ACHN (cell line): ENCODE results near the gene MAS1.

Source experiments
- DNase-seq: peaks from one replicate; pipeline ENCODE4 v3.0.0-alpha.2; 2015
- in situ Hi-C: cut with HindIII; loops from 2 replicates; pipeline ENCODE4 v1.10.0; 2017; ENCODE audit warnings: low sequenced_read_pairs, low pct_ligation_motif_present, low pct_unique_long_range_greater_than_20kb

The MAS1 gene

GRCh38 chr6:159877256-159877808 is 13.5 kb upstream of the MAS1 start:
- in situ Hi-C loops = no loop called here
- DNase-seq = no peak

GRCh38 chr6:159878341-159878740 is 12.4 kb upstream of the MAS1 start:
- DNase-seq = no peak
- in situ Hi-C loops = no loop called here

- in situ Hi-C loops = no loop called here
- DNase-seq = no peak
Observed at GRCh38 chr6:159879856-159880255, 10.9 kb upstream of the MAS1 start.

DNA sequence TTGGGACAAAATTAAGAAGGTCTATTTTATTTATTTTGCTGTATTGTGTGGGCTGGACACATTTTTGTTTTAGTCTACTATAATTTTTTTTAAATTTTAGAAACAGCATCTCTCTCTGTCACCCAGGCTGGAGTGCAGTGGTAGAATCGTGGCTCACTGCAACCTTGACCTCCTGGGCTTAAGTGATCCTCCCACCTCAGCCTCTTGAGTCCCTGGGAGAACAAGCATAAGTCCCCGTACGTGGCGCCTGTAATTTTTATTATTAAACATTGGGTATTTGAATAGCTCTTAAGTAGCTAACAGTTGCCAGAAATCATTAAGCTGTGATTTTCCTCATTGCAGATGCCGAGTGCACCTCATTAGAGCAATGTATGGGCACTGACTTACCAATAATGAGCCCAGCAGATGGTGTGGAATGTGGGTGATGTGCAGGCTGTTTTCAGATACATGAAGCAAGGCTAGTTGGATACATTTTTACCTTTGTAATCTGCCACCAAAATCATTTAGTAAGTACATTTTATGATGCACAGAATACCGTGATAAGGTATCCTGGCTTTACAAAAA is 10.3 kb upstream of the MAS1 start:
- in situ Hi-C loops = no loop called here
- DNase-seq = no peak

GRCh38 chr6:159884720-159885119 is 6.1 kb upstream of the MAS1 start:
- in situ Hi-C loops = no loop called here
- no peak for DNase-seq

DNA sequence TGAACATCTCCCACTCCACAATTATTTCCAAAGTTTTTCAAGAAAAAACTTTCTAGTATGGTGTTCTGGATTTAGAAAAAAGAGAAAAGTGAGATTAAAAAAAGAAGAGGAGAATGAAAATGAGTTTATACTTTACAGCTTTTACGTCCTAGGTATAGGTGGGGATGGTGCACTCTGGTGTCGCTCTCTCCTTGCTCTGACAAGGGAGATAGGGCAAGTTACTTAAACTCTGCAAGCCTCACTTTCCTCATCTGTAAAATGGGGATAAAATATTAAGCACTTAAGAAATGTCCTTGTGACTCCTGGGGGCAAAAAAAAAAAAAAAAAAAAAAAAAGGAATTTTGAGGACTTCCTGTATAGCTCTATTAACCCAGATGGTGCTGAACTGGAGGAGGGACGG is 4.5 kb upstream of the MAS1 start:
- in situ Hi-C loops = no loop called here
- DNase-seq = no peak

DNA sequence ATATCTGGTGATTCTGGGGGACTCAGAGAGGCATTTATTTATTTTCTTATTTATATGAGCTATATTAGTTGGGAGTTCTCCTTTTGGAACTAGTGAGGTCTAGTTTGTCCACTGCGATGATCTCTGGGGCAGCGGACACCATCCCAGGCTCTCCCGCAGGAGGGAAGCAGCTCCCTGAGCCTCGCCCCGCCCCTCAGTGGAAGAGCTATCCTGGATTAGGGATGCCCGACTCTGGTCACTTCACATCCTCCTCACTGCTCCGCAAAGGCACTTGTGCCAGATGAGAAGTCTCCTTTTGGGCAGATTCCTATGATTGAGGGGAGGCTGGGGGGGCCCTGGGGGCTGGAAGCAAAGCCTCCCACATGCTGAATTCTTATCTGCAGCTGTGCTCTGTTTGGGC is 3.6 kb upstream of the MAS1 start:
- in situ Hi-C loops = no loop called here
- no peak for DNase-seq

DNA sequence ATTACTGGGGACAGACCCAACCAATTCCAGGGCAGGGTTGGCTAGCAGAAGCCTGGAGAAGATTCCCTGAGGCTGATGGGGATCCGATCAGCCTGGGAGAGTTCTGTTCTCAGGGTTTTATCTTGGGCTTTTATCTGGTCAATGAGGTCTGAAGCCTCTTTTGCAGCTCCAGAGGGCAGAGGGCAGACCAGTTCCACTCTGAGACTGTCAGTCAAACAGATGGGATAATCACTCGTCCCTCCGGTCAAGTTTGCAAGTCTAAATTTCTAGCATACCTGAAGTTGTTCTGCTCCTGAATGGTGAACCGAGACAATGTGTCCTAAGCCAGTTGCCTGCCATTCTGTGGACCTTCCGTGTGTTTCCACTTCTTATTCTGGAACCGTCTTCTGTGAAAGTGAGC is 3.0 kb upstream of the MAS1 start:
- in situ Hi-C loops = no loop called here
- DNase-seq = no peak

DNA sequence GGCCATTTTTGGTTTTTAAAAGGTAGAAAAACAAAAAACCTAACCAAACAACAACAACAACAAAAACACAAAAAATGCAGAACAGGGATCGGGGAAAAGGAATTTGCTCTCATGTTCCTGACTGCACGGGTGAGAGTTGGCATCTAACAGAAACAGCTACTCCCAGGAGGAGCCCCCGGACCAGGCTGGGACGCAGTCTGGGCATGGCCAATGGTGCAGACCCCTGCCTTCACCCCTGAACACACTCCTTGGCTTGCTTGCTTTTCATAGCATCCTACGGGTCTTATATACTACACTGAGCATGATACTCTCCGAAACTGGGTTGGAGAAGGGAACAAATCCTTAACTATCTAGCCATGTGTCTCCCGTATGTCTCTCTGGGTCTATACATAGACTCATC is 587 bp upstream of the MAS1 start:
- no peak for DNase-seq
- in situ Hi-C loops = no loop called here

GRCh38 chr6:159892053-159892452 is 1.3 kb downstream of the MAS1 start:
- DNase-seq = no peak
- in situ Hi-C loops = no loop called here

DNA sequence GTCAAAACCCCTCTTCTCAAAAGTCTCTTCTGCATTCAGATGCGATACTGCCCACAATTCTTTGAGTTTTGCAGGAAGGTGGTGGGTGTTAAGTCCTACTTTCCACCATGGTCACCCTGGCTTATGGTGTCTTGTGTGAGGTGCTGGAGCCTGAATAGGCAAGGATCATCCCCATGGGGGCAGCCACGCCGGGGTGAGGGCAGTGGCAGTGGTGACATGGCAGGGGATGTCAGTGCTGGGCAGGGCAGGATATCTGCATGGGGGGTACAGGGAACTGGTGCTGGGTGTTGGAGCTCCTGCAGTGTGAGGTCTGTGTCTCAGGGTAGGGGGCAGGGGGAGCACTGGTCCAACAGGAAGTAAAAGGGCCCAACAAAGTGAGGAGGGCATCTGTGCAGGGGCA is 2.3 kb downstream of the MAS1 start:
- no peak for DNase-seq
- in situ Hi-C loops = no loop called here

GRCh38 chr6:159894991-159895390 is 4.2 kb downstream of the MAS1 start:
- DNase-seq = no peak
- in situ Hi-C loops = no loop called here

- DNase-seq = no peak
- in situ Hi-C loops = no loop called here
Observed at GRCh38 chr6:159897603-159898002, 6.8 kb downstream of the MAS1 start.

DNA sequence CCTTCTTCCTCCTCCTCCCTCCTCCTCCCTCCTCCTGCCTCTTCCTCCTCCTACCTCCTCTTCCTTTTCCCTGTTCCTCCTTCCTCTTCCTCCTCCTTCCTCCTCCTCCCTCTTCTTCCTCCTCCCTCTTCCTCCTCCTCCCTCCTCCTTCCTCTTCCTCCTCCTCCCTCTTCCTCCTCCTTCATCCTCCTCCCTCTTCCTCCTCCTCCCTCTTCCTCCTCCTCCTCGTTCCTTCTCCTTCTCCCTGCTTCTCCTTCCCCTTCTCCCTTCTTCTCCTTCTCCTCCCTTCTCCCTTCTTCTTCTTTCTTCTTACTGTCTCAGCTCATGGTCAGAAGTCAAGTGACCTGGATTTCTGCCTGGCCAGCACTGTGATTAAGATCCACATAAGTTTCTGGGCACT is 7.7 kb downstream of the MAS1 start:
- in situ Hi-C loops = no loop called here

DNA sequence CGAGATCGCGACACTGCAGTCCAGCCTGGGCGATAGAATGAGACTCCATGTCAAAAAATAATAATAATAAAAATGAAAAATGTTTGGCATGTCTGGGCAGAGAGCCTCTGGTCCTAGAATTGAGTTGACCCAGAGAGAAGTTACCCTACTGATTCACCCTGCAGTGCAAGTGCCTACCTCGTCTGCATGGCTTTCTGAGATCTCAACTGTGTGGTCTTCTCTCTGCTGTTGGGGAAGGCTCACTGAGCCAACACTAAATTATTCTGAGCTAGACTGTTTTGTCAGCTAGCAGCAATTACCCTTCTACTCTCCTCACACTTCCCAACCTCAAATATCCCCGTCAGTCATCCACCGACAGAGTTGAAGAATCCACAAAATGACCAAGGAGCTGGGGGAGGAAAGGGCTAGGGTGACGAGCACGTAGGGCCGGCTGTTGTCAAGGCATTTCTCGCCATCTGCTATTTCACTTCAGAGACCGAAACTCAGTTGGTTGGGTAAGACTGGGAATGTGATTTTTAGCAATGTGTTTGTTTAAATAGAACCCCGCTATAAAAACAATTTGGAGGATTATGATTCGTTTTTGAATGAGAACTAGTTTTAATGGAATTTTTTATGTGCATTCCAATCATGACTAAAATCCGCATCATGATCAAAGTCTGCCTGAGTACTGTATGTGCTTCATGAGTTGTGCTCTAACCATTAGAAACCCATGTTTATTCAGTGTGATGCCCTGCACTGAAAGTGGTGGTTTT is 9.4 kb downstream of the MAS1 start:
- in situ Hi-C loops = no loop called here
- peak; percentile 48 for DNase-seq

More for the DNA sequence above, 7.7 kb downstream of the MAS1 start:
- DNase-seq = no peak

DNA sequence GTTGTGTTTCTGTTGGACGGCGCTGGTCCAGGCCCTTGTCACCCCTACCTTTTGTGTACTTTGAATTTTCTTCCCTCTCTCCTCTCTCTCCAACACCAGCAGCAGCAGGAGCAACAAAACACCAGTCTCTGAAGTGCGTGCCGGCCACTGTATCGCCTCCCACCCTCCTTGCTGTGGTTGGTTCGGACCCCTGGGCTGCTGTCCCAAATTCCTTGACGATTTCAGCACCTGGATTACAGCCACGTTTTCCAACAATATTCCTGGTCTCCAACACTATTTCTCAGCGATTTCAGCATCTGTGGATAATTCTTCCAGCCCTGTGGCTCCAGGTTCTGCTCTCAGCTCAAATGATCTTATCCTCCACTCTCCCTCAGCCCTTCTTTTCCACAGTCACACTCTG is 11.8 kb downstream of the MAS1 start:
- no peak for DNase-seq
- in situ Hi-C loops = no loop called here

DNA sequence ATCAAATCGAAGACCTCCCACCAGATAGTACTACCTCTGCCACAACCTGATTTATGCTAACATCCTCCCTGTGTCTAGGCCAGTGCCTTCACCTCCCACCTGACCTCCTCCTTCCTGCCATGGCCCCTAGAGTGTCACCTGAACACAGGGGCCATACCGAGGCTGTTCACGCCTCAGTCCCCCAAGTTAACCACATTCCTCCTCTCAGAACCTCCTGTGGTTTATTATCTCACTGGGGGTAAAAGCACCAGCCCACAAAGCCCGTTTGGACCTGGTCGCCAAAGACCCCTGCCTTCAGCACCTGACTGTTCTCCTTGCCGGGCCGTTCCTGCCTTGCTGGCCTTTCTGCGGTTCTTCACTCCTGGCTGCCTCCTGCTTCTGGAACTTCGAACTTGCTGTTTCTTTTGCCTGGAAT is 13.7 kb downstream of the MAS1 start:
- in situ Hi-C loops = no loop called here
- no peak for DNase-seq

DNA sequence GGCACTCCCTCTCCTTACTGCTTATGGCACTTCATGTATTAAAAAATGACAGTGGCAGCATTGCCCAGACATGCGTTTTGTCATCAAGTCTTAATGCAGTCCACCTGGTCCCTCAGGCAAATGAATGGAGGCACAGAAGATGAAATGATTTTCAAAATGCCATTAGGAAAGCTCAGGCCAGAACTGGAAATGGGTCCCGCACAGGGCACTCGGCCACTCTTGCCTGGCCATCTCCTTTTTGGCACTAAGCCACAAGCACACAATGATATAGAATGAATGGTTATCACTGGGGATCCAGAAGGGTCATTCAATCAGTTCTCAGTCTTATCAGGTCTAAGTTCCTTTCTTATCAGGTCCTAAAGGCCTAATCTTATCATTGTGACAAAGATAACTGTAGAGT is 15.6 kb downstream of the MAS1 start:
- no peak for DNase-seq
- in situ Hi-C loops = no loop called here

GRCh38 chr6:159908535-159908934 is 17.7 kb downstream of the MAS1 start:
- in situ Hi-C loops = no loop called here
- DNase-seq = no peak

DNA sequence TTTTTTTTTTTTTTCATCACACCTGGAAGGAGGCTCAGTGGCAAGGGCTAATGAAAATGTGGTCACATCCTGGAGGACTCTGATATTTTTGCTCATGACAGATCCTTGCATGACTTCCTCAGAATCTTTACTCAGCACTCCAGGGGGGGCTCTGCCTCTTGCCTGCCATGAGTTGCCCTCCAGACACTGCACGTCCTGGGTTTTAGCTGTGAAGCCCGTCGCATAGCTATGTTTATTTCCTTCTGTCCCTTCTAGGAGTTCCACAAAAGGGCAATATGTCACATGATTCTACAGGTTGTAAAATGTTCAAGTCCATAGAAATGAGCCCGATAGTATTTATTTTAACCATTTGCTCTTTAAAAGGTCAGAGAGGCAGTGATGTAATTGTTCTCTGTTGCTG is 18.2 kb downstream of the MAS1 start:
- no peak for DNase-seq
- in situ Hi-C loops = no loop called here
